Mucosa of rectum (tissue), 2 donors: ENCODE measurements around the gene SPATA6L.

Experiments
- H3K27ac ChIP-seq, 2 donors: one replicate each; pipeline ENCODE4 v1.7.0; 2013; ENCODE audit warnings: inconsistent platforms in 2 of 2, low read depth in 2 of 2, low read length in 2 of 2
- H3K27me3 ChIP-seq, 2 donors: one replicate each; pipeline ENCODE4 v1.7.0; 2013; ENCODE audit warnings: low read length in 2 of 2; ENCODE audit not compliant: control insufficient read depth in 2 of 2, insufficient read depth in 2 of 2
- H3K36me3 ChIP-seq, 2 donors: one replicate each; pipeline ENCODE4 v1.7.0; 2013; ENCODE audit warnings: low read length in 2 of 2; ENCODE audit not compliant: control insufficient read depth in 2 of 2, insufficient read depth in 2 of 2
- H3K4me1 ChIP-seq, 2 donors: one replicate each; pipeline ENCODE4 v1.7.0; 2013; ENCODE audit warnings: low read length in 2 of 2, mild to moderate bottlenecking in 1 of 2; ENCODE audit not compliant: control insufficient read depth in 2 of 2, insufficient read depth in 2 of 2
- H3K4me3 ChIP-seq, 2 donors: one replicate each; pipeline ENCODE4 v1.7.0; 2013; ENCODE audit warnings: low read length in 2 of 2
- H3K9ac ChIP-seq, 2 donors: one replicate each; pipeline ENCODE4 v1.7.0; 2013; ENCODE audit warnings: low read length in 2 of 2, low read depth in 1 of 2, mild to moderate bottlenecking in 1 of 2
- H3K9me3 ChIP-seq, 2 donors: one replicate each; pipeline ENCODE4 v1.7.0; 2013; ENCODE audit warnings: low read length in 2 of 2; ENCODE audit not compliant: control insufficient read depth in 2 of 2
- donor health status: healthy.
- donor health status: Normal muscosa, but diverticular disease.

Gene SPATA6L

DNA sequence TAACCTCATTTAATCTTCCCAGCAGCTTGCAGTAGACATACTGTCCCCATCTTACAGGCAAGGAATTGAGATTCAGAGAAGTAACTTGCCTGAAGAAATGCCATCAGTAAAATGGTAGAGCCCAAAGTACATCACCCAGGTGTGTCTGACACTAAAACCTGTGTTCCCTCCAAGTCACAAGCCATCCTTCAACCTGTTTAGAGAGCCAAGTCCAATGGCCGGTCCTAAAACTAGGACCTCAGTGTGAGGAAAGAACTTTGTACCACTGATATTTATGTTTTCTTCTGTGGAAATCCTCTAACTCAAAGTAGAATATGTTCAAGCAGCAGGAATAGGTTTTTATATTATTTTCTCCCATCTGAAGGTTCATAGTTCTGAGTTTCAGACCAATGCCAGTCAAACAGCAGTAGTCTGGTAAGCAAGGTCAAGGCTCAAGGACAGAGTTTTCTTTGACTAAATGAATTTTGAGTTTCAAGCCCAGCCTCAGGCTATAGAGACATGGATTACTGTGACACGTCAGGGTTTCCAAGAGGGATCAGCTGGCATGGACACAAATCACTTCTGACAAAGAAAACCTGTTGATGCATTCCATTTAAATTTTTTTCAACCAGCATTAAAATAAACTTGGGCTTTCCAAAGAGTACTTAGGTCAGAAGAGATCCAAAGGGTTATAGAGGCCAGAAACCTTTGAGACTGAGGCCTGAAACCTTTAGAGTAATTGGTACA lies 85.1 kb downstream of the SPATA6L start:
- no peak overlapping the region for H3K4me3 ChIP-seq
- peaks cover 2 to 9% of the 10 kb centered on the region in 2 donors for H3K36me3 ChIP-seq
- no peaks in the 10 kb centered on the region for H3K4me1 ChIP-seq
- H3K27ac ChIP-seq, result no peak overlapping the region
- no peaks in the 10 kb centered on the region for H3K27me3 ChIP-seq
- H3K9me3 ChIP-seq, result no peaks in the 10 kb centered on the region
- H3K9ac ChIP-seq, result no peak overlapping the region

DNA sequence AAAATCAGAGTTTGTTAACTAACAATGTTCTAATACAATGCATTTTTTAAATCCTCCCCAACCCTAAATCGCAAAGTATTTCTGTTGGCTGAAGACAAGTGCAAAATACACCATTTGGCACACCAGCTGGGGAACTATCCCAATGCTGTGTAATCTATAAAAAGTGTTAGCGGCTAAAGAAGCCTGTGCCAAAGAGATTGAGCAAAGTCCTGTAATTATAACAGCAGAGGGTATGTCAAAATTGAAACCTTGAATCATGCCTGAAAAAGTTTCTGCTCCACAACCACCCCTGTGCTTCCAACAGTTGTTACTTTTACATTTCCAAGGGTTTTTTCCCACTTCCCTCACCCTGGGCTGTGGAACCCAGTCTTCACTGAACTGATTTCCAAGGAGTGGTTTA lies 87.3 kb downstream of the SPATA6L start:
- Histone ChIP-seq H3K9me3 (no peaks in the 10 kb centered on the region), H3K9ac (no peak overlapping the region), H3K27me3 (no peaks in the 10 kb centered on the region), H3K4me3 (no peak overlapping the region), H3K27ac (no peak overlapping the region), H3K36me3 (peaks cover 0 to 7% of the 10 kb centered on the region in 2 donors), H3K4me1 (no peaks in the 10 kb centered on the region)

DNA sequence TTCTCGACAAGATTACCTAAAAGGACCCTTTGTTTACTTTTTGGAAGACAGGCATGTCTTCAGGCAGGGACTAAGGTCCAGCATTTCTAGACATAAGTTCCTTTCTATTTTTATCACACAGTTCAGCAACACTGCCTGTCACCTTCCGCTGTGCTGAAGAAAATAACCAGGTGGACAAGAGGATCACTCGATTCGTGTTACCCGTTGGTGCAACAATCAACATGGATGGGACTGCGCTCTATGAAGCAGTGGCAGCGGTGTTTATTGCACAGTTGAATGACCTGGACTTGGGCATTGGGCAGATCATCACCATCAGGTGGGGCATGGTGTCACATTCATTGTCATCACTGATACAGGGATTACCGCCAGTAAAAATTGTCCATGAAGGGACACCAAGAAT lies 89.8 kb downstream of the SPATA6L start:
- Histone ChIP-seq H3K27me3 (no peaks in the 10 kb centered on the region), H3K27ac (no peak overlapping the region), H3K9me3 (no peaks in the 10 kb centered on the region), H3K9ac (no peak overlapping the region), H3K4me3 (no peak overlapping the region), H3K4me1 (no peaks in the 10 kb centered on the region), H3K36me3 (peaks cover 0 to 11% of the 10 kb centered on the region in 2 donors)

DNA sequence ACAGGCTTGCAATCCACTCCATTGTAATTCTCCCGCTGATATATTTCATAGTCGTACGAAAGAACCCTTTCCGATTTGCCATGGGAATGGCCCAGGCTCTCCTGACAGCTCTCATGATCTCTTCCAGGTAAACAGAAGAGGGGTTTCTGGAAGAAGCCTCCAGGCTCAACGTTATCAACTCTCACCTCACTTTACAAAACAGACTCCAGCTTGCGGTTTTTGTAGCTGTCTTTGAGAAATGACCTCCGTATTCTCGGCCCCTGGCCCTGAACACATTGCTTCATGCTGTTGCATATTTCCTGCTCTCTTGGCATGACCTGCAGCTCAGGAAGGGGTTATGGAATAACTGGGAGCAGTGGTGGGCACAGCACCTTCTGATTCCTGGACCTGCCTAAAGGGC lies 90.3 kb downstream of the SPATA6L start:
- Histone ChIP-seq H3K4me1 (no peaks in the 10 kb centered on the region), H3K9me3 (no peaks in the 10 kb centered on the region), H3K27me3 (no peaks in the 10 kb centered on the region), H3K4me3 (no peak overlapping the region), H3K27ac (no peak overlapping the region), H3K9ac (no peak overlapping the region), H3K36me3 (peaks cover 0 to 11% of the 10 kb centered on the region in 2 donors)

DNA sequence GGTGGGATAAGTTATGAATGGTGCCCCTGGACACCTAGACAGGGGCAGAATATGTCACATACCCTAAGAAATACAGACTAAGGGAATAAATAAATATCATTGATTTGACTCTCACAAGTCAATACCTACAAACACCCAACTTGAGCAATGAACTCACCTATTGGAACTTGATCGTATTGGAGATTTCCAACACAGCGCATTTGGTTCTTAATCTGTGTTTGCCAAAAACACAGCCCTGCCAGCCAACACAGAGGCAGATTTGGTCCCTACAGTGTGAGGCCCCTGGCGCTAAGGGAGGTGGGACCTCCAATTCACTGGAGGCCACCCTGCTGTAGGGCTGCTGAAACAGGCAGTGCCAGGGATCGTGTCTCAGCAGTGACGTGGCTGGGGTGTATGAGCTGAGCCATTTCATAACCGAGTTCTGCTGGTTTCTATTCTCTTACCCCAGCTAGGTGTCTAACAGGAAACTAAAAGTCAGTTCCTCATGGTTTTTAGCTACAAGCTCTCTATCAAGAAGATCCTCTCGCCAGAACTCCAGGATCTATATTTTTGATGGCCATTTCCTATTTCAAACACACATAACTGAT lies 91.5 kb downstream of the SPATA6L start:
- Histone ChIP-seq H3K9ac (no peak overlapping the region), H3K4me3 (no peak overlapping the region), H3K36me3 (peaks cover 0 to 11% of the 10 kb centered on the region in 2 donors), H3K4me1 (no peaks in the 10 kb centered on the region), H3K27me3 (no peaks in the 10 kb centered on the region), H3K27ac (no peak overlapping the region), H3K9me3 (no peaks in the 10 kb centered on the region)

DNA sequence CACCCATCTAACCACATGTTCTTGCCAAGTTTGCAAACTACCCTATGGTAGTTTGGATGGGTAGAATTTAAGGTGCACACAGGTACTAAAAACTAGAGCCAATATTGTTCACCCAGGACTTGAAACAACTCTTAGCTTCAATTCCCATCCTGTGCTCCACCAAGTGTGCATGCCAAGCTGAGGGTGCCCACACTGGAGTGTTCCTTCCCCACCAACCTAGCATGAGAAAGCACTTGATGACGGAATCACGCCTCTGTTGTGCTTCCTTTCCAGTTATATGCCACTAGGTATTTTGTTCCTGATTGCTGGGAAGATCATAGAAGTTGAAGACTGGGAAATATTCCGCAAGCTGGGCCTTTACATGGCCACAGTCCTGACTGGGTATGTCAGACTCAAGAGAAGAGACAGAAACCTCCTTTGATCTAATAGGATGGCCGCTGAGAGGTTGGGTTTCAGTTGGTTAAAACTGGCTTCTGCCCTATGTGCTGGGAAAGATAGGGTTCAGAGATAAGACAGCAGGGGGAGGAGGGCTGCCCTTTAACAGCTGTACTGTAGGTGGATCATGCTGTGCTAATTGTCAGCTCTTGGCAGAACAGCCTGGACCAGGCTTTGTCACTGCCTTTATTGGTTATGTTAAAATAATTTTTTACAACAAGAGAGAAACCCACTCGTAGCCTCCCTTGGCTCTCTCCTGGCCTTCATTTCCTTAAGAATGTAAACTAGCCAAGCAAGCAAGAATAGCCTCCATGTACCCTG lies 92.5 kb downstream of the SPATA6L start:
- Histone ChIP-seq H3K4me1 (no peaks in the 10 kb centered on the region), H3K27ac (no peak overlapping the region), H3K9ac (no peak overlapping the region), H3K9me3 (no peaks in the 10 kb centered on the region), H3K4me3 (no peak overlapping the region), H3K36me3 (peaks cover 0 to 11% of the 10 kb centered on the region in 2 donors), H3K27me3 (no peaks in the 10 kb centered on the region)

DNA sequence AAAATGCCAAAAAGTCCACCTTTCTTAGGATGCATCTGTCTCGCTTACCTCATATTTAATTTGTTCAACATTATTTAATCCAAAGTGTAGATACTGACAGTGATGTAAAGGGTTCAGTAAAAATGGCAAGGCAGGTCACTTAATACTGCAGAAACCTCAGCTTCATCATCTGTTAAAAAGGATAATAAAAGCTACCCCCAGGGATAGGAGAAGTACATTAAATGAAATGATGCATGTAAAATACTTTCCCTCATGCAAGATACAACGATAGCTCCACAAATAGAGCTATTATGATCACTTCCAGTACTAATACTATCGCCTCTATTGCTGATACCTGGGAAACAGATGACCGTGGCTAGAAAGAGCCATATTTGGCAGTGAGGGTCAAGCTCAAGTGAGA lies 93.1 kb downstream of the SPATA6L start:
- Histone ChIP-seq H3K36me3 (peaks cover 0 to 11% of the 10 kb centered on the region in 2 donors), H3K4me1 (no peaks in the 10 kb centered on the region), H3K27ac (no peak overlapping the region), H3K27me3 (no peaks in the 10 kb centered on the region), H3K9ac (no peak overlapping the region), H3K9me3 (no peaks in the 10 kb centered on the region), H3K4me3 (no peak overlapping the region)

DNA sequence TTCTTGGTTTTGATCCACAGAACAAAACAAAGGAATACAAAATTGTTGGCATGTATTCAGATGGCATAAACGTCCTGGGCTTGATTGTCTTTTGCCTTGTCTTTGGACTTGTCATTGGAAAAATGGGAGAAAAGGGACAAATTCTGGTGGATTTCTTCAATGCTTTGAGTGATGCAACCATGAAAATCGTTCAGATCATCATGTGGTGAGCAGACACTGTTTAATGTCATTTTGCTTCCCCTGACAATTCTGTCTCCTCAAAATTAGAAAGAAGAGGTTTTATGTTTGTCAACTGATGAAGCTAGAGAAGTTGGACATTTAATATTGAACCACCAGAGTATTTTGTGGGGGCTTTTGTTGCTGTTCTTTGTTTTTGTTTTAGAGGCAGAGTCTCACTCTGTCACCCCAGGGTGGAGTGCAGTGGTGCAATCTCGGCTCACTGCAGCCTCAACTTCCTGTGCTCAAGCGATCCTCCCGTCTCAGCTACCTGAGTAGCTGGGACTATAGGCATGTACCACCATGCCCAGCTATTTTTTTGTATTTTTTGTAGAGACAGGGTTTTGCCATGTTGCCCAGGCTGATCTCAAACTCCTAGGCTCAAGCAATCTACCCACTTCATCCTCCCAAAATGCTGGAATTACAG lies 94.0 kb downstream of the SPATA6L start:
- H3K36me3 ChIP-seq, result peaks cover 0 to 11% of the 10 kb centered on the region in 2 donors
- no peaks in the 10 kb centered on the region for H3K4me1 ChIP-seq
- no peaks in the 10 kb centered on the region for H3K27me3 ChIP-seq
- H3K4me3 ChIP-seq, result no peak overlapping the region
- no peak overlapping the region for H3K27ac ChIP-seq
- no peaks in the 10 kb centered on the region for H3K9me3 ChIP-seq
- H3K9ac ChIP-seq, result no peak overlapping the region

DNA sequence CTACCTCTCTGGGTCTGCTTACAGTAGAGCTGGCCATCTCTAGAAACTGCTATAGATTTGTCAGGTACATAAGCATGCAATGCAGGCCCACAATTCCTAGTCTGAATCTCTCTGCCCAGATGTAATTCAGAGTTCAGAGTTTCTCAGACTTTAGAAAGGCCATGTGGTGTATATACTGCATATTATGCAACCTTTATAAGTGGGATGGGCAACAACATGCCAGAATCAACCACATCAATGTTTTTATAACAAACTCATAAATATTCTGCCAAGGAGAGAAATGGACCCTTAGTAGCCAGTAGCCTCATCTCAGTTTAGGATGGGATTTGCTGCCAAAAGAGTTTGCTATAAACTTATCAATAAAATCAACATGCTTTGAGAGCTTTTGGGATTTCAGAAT lies 97.2 kb downstream of the SPATA6L start:
- no peak overlapping the region for H3K27ac ChIP-seq
- no peak overlapping the region for H3K9ac ChIP-seq
- no peaks in the 10 kb centered on the region for H3K4me1 ChIP-seq
- no peak overlapping the region for H3K4me3 ChIP-seq
- no peaks in the 10 kb centered on the region for H3K27me3 ChIP-seq
- peaks cover 0 to 4% of the 10 kb centered on the region in 2 donors for H3K36me3 ChIP-seq
- H3K9me3 ChIP-seq, result no peaks in the 10 kb centered on the region

DNA sequence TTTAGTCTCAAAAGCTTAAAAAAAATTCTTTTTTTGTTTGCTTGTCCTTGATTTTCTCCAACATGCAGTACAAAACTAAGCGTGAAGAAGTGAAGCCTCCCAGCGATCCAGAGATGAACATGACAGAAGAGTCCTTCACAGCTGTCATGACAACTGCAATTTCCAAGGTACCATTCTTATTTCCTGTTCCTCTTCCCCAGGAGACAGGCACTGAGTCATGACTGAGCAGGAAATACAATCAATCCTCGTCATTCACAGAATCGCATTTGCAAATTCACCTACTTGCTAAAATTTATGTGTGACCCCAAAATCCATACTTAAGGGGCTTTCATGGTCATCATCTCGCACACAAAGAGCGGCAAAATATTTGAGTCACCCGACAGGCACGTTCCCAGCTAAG lies 98.7 kb downstream of the SPATA6L start:
- H3K9me3 ChIP-seq, result no peaks in the 10 kb centered on the region
- H3K27ac ChIP-seq, result no peak overlapping the region
- H3K27me3 ChIP-seq, result no peaks in the 10 kb centered on the region
- no peaks in the 10 kb centered on the region for H3K36me3 ChIP-seq
- H3K9ac ChIP-seq, result no peak overlapping the region
- no peak overlapping the region for H3K4me3 ChIP-seq
- no peaks in the 10 kb centered on the region for H3K4me1 ChIP-seq
